HCT116 (cell line): ENCODE data around the gene PROKR2. TPM values are rescaled to one million over a fixed set of nuclear protein-coding genes. Genes with fewer than 3 reads are reported as not detected.

ENCODE experiments used
- ATAC-seq: fragments of 200-7000 bp; cut with Tn5 transposase; 2 replicates; pipeline ENCODE4 v1.9.1; 2020; ENCODE audit warnings: mild to moderate bottlenecking, moderate library complexity
- BruUV-seq: library from RNA; stranded (reverse); fragments of 400-500 nt; replicated peaks from 2 replicates; lab custom pipeline; 2021; lab: Mats Ljungman, UMichigan
- CTCF ChIA-PET: fragments of 300-600 bp; sonication (Branson Sonifier 250); formaldehyde crosslinking; loops from one replicate; lab custom pipeline; 2021; ENCODE audit warnings: antibody characterized with exemption; lab: Charles Lee
- POLR2A ChIA-PET: fragments of 300-600, 350-600 bp; sonication (Branson Sonifier 250); formaldehyde crosslinking; loops from one replicate; lab custom pipeline; 2021; ENCODE audit warnings: antibody characterized with exemption; lab: Charles Lee
- RAD21 ChIA-PET, 2 experiments: fragments of 300-600 bp; sonication (Branson Sonifier 250); formaldehyde crosslinking; loops; one replicate each; lab custom pipeline; 2023; ENCODE audit warnings: low total read pairs in 2 of 2; ENCODE audit not compliant: uncharacterized antibody in 2 of 2, unreplicated experiment in 2 of 2, low non-redundant PET in 1 of 2; lab: Charles Lee
- DNase-seq: peaks from one replicate; pipeline ENCODE4 v3.0.0-alpha.2; 2010; ENCODE audit warnings: low read depth, low spot score
- H2AFZ ChIP-seq: fragments of 200-600 bp; shearing (Covaris generic), sonication (generic); 2 replicates; pipeline ENCODE4 v1.6.1; 2017; ENCODE audit warnings: low read depth, mixed run types, mixed read lengths, antibody characterized with exemption, low read length; ENCODE audit not compliant: poor library complexity, severe bottlenecking
- H3K27ac ChIP-seq: 2 replicates; pipeline ENCODE4 v1.5.1; 2012; ENCODE audit warnings: low read depth, low read length
- H3K27me3 ChIP-seq: fragments of 200-600 bp; sonication (generic); 2 replicates; pipeline ENCODE4 v1.6.1; 2016; ENCODE audit warnings: mixed run types, low read length, mixed read lengths; ENCODE audit not compliant: insufficient read depth
- H3K36me3 ChIP-seq, 2 experiments: fragments of 200-500 bp in 1 of 2; fragments of 200-600 bp in 1 of 2; sonication (Bioruptor generic) in 1 of 2; sonication (generic) in 1 of 2; 2 replicates each; pipeline versions ENCODE4 v1.5.1 to v1.6.1; 2014 to 2016; ENCODE audit warnings: low read length in 2 of 2, inconsistent platforms in 1 of 2, mixed read lengths in 1 of 2, mixed run types in 1 of 2; ENCODE audit not compliant: insufficient read depth in 2 of 2, control insufficient read depth in 1 of 2
- H3K4me1 ChIP-seq, 2 experiments: fragments of 200-600 bp in 1 of 2; sonication (generic) in 1 of 2; 2 replicates each; pipeline versions ENCODE4 v1.5.1 to v1.6.1; 2012 to 2017; ENCODE audit warnings: low read length in 2 of 2, inconsistent platforms in 1 of 2, mild to moderate bottlenecking in 1 of 2, mixed read lengths in 1 of 2, mixed run types in 1 of 2, moderate library complexity in 1 of 2; ENCODE audit not compliant: insufficient read depth in 2 of 2, control insufficient read depth in 1 of 2
- H3K4me2 ChIP-seq: fragments of 200-600 bp; sonication (generic); 2 replicates; pipeline ENCODE4 v1.6.1; 2017; ENCODE audit warnings: mixed run types, low read length, mixed read lengths
- H3K4me3 ChIP-seq, 2 experiments: fragments of 200-600 bp in 1 of 2; sonication (generic) in 1 of 2; replicated peaks in 1 of 2; 2 replicates each; pipeline ENCODE4 v1.5.1; 2011 to 2016; ENCODE audit warnings: low read length in 2 of 2, control low read depth in 1 of 2, low read depth in 1 of 2, mild to moderate bottlenecking in 1 of 2, mixed read lengths in 1 of 2, mixed run types in 1 of 2
- H3K79me2 ChIP-seq: fragments of 200-600 bp; sonication (generic); 2 replicates; pipeline ENCODE4 v1.6.1; 2017; ENCODE audit warnings: mild to moderate bottlenecking, mixed run types, low read length, moderate library complexity, mixed read lengths; ENCODE audit not compliant: insufficient read depth
- H3K9ac ChIP-seq: fragments of 200-600 bp; sonication (generic); 2 replicates; pipeline ENCODE4 v1.6.1; 2016; ENCODE audit warnings: low read length, mixed read lengths
- H3K9me2 ChIP-seq: fragments of 200-600 bp; sonication (generic), shearing (Covaris generic); 2 replicates; pipeline ENCODE4 v1.6.1; 2017; ENCODE audit warnings: mixed run types, mild to moderate bottlenecking, moderate library complexity; ENCODE audit not compliant: insufficient read depth
- H3K9me3 ChIP-seq, 2 experiments: fragments of 200-500 bp in 1 of 2; fragments of 200-600 bp in 1 of 2; sonication (Bioruptor generic) in 1 of 2; sonication (generic) in 1 of 2; 2 replicates each; pipeline ENCODE4 v1.6.1; 2014 to 2017; ENCODE audit warnings: low read length in 2 of 2, mixed read lengths in 2 of 2, inconsistent platforms in 1 of 2, low read depth in 1 of 2, mild to moderate bottlenecking in 1 of 2, mixed run types in 1 of 2, moderate library complexity in 1 of 2; ENCODE audit not compliant: control insufficient read depth in 1 of 2, insufficient read depth in 1 of 2
- H4K20me1 ChIP-seq: fragments of 200-600 bp; sonication (generic), shearing (Covaris generic); 2 replicates; pipeline ENCODE4 v1.6.1; 2017; ENCODE audit warnings: mixed run types, mild to moderate bottlenecking, moderate library complexity; ENCODE audit not compliant: insufficient read depth
- CBX3 ChIP-seq: IDR thresholded peaks from 2 replicates; pipeline ENCODE4 v1.6.1; 2012; ENCODE audit warnings: low read depth
- CEBPB ChIP-seq: IDR thresholded peaks from 2 replicates; pipeline ENCODE4 v1.6.1; 2012; ENCODE audit warnings: low read depth
- CTCF ChIP-seq, 3 experiments: fragments of 200-600 bp in 1 of 3; sonication (generic) in 1 of 3; IDR thresholded peaks in 2 of 3; conservative IDR thresholded peaks in 1 of 3; 2 replicates each; pipeline ENCODE4 v1.5.1; 2012 to 2017; ENCODE audit warnings: low read depth in 2 of 3, low read length in 2 of 3, antibody characterized with exemption in 1 of 3, borderline replicate concordance in 1 of 3, control low read depth in 1 of 3, mild to moderate bottlenecking in 1 of 3, mixed read lengths in 1 of 3, mixed run types in 1 of 3, moderate library complexity in 1 of 3; ENCODE audit not compliant: insufficient read depth in 1 of 3
- EGR1 ChIP-seq: IDR thresholded peaks from 2 replicates; pipeline ENCODE4 v1.6.1; 2012; ENCODE audit warnings: low read depth
- EZH2 ChIP-seq: fragments of 200-600 bp; sonication (generic); IDR thresholded peaks from 2 replicates; pipeline ENCODE4 v1.6.1; 2017; ENCODE audit warnings: antibody characterized with exemption, mixed run types
- FOSL1 ChIP-seq: IDR thresholded peaks from 2 replicates; pipeline ENCODE4 v1.6.1; 2012; ENCODE audit warnings: low read depth
- JUND ChIP-seq: IDR thresholded peaks from 2 replicates; pipeline ENCODE4 v1.6.1; 2012
- POLR2A ChIP-seq: IDR thresholded peaks from 2 replicates; pipeline ENCODE4 v1.7.0; 2011; ENCODE audit warnings: borderline replicate concordance; ENCODE audit not compliant: insufficient read depth, insufficient read length; ENCODE audit errors: extremely low read depth
- POLR2AphosphoS5 ChIP-seq: IDR thresholded peaks from 2 replicates; pipeline ENCODE4 v1.6.1; 2011; ENCODE audit warnings: mild to moderate bottlenecking, low read depth, low read length, moderate library complexity
- RAD21 ChIP-seq: IDR thresholded peaks from 2 replicates; pipeline ENCODE4 v1.6.1; 2012; ENCODE audit warnings: low read depth, mild to moderate bottlenecking
- SIN3A ChIP-seq: IDR thresholded peaks from 2 replicates; pipeline ENCODE4 v1.6.1; 2012; ENCODE audit warnings: low read depth
- SRF ChIP-seq: IDR thresholded peaks from 2 replicates; pipeline ENCODE4 v1.6.1; 2012; ENCODE audit warnings: low read depth
- TCF7L2 ChIP-seq: IDR thresholded peaks from 2 replicates; pipeline ENCODE4 v1.7.0; 2011; ENCODE audit warnings: borderline replicate concordance, inconsistent platforms; ENCODE audit not compliant: insufficient read depth, insufficient read length; ENCODE audit errors: extremely low read depth
- YY1 ChIP-seq: IDR thresholded peaks from 2 replicates; pipeline ENCODE4 v1.6.1; 2011; ENCODE audit warnings: low read length, low read depth, moderate library complexity, mild to moderate bottlenecking; ENCODE audit not compliant: insufficient replicate concordance; ENCODE audit errors: extremely low read depth
- ZBTB33 ChIP-seq: IDR thresholded peaks from 2 replicates; pipeline ENCODE4 v1.6.1; 2011; ENCODE audit warnings: mild to moderate bottlenecking, low read length, moderate library complexity; ENCODE audit not compliant: insufficient replicate concordance; ENCODE audit errors: extremely low read depth
- ZFX ChIP-seq: fragments of 450-650 bp; IDR thresholded peaks from 2 replicates; pipeline ENCODE4 v1.6.1; 2017
- ZNF274 ChIP-seq: fragments of 200-500 bp; sonication (Bioruptor generic); IDR thresholded peaks from 2 replicates; pipeline ENCODE4 v1.6.1; 2014; ENCODE audit warnings: mild to moderate bottlenecking, low read depth, low read length, inconsistent platforms
- intact Hi-C: fragments of 100-400 bp; cut with micrococcal nuclease; formaldehyde crosslinking; loops from 2 replicates; pipeline ENCODE4 v1.10.0; 2022
- total RNA-seq: library from RNA; stranded (reverse); gene quantifications from one replicate; pipeline ENCODE4 v1.2.1, GENCODE V29; 2021; ENCODE audit not compliant: unreplicated experiment
- TF ChIP-seq, protein P1 (sequence below): IDR thresholded peaks from 2 replicates; pipeline ENCODE4 v1.6.1; 2012; ENCODE audit warnings: low read depth

Gene PROKR2
- total RNA-seq, 1 experiment from 2014 or later = not detected

DNA sequence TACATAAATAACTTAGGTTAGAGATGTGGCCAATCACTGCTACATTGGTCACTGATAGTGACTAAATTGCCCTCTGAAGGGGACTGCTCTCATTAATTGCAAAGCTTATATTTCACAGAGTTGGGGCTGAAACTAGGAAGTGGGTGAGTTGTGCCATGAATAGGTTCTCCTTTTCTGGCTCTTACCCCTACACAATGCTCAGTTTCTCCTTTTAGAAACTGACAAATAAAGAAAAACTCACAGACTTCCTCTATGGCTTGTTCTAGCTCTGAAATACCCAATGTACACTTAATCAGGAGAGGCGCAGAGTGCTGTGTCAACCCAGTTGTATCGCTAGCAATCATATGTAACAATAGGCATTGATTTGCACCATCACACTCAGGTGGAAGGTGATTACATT lies 41.2 kb upstream of the PROKR2 start:
- ChIA-PET RAD21 (no interaction called here), CTCF (no interaction called here), POLR2A (no interaction called here)
- no peaks in the 10 kb centered on the region for H4K20me1 ChIP-seq
- H3K9me3 ChIP-seq = no peaks in the 10 kb centered on the region
- no peak for DNase-seq
- ATAC-seq = no peak
- H3K4me3 ChIP-seq = no peak overlapping the region
- no peak overlapping the region for H3K4me2 ChIP-seq
- no peak overlapping the region for H3K9ac ChIP-seq
- H3K27ac ChIP-seq = no peak overlapping the region
- H3K27me3 ChIP-seq = no peaks in the 10 kb centered on the region
- no peak overlapping the region for H2AFZ ChIP-seq
- TF ChIP-seq RAD21 = no peak
- TF ChIP-seq ZNF274 = no peak
- no peak for TF ChIP-seq CEBPB
- TF ChIP-seq CTCF (IDR thresholded peaks at IDR 0.05 in 2 of 3, conservative IDR thresholded peaks at IDR 0.05 in 1 of 3; ENCODE audit: borderline replicate concordance in 1 of 3, insufficient read depth in 1 of 3, low read depth in 2 of 3, low read length in 2 of 3) = no peak
- TF ChIP-seq FOSL1 = no peak
- TF ChIP-seq EZH2 = no peak
- no peak for TF ChIP-seq POLR2AphosphoS5
- TF ChIP-seq POLR2A = no peak
- TF ChIP-seq, protein P1, sequence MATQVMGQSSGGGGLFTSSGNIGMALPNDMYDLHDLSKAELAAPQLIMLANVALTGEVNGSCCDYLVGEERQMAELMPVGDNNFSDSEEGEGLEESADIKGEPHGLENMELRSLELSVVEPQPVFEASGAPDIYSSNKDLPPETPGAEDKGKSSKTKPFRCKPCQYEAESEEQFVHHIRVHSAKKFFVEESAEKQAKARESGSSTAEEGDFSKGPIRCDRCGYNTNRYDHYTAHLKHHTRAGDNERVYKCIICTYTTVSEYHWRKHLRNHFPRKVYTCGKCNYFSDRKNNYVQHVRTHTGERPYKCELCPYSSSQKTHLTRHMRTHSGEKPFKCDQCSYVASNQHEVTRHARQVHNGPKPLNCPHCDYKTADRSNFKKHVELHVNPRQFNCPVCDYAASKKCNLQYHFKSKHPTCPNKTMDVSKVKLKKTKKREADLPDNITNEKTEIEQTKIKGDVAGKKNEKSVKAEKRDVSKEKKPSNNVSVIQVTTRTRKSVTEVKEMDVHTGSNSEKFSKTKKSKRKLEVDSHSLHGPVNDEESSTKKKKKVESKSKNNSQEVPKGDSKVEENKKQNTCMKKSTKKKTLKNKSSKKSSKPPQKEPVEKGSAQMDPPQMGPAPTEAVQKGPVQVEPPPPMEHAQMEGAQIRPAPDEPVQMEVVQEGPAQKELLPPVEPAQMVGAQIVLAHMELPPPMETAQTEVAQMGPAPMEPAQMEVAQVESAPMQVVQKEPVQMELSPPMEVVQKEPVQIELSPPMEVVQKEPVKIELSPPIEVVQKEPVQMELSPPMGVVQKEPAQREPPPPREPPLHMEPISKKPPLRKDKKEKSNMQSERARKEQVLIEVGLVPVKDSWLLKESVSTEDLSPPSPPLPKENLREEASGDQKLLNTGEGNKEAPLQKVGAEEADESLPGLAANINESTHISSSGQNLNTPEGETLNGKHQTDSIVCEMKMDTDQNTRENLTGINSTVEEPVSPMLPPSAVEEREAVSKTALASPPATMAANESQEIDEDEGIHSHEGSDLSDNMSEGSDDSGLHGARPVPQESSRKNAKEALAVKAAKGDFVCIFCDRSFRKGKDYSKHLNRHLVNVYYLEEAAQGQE = no peak
- TF ChIP-seq CBX3 = no peak
- TF ChIP-seq SRF = no peak
- no peak for TF ChIP-seq ZFX
- TF ChIP-seq YY1 = no peak
- no peak for TF ChIP-seq TCF7L2
- TF ChIP-seq JUND = no peak
- TF ChIP-seq EGR1 = no peak
- no peak for TF ChIP-seq ZBTB33
- TF ChIP-seq SIN3A = no peak
- H3K4me1 ChIP-seq = peaks cover 5 to 20% of the 10 kb centered on the region in 2 experiments
- H3K9me2 ChIP-seq = no peaks in the 10 kb centered on the region
- H3K36me3 ChIP-seq = no peaks in the 10 kb centered on the region
- no TSS peak for BruUV-seq
- intact Hi-C loops = no loop called here
- no peaks in the 10 kb centered on the region for H3K79me2 ChIP-seq
